ENCODE data around the gene TSC2. TPM values are rescaled to one million over a fixed set of nuclear protein-coding genes. Genes with fewer than 3 reads are reported as not detected.
"Not testable (repeated sequence)": the region's sequence is repeated elsewhere in the genome, so short reads cannot be mapped to it uniquely, and the experiment has no call there.

Gene TSC2
- total RNA-seq, 2 experiments from 2014 or later = 57.2 to 152 TPM

DNA sequence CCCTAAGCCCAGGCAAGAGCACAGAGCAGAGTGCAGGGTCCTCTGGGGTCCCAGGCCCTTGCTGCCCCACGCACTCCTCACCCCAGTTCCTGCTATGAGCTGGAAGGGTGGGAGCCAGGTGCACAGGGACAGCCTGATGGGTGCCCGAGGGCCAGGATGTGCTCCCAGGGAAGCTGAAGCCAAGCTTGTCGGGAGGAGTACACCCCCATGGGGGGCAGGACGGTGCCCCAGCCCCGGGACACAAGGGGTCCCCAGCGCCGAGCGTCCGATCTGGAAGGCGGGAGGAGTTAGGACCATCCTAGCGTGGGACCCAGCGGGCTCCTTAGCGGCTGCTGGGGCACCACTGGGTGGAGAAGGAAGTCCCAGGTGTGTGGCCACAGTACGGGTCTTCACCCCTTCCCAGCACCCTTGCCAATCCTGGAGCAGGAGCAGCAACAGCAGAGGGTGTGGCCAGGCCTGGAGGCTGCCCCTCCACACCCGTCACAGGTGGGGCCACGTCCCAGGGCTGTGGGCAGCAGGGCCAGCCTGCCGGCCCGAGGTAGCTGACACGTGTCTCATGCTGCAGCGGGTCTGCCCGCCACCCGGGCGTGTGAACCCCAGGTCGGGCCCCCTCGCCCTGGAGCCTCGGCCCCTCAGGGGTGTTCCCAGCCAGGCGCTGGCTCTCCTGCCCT, 76.1 kb downstream of the TSC2 start:
- CTCF ChIA-PET (ENCODE audit: unreplicated experiment); H3K4me1 ChIP-seq (ENCODE audit: insufficient read depth, low read length, poor library complexity, severe bottlenecking); BruUV-seq (replicated peaks); intact Hi-C loops (cut with micrococcal nuclease; ENCODE audit: unreplicated experiment); H3K36me3 ChIP-seq (ENCODE audit: insufficient read depth, low read length); H3K4me2 ChIP-seq (ENCODE audit: low read length); H3K79me2 ChIP-seq (ENCODE audit: insufficient read depth, low read depth, low read length); H3K9me3 ChIP-seq (ENCODE audit: low read length); H3K27ac ChIP-seq (ENCODE audit: low read depth, low read length, poor library complexity, severe bottlenecking); DNase-seq (ENCODE audit: low spot score); H3K4me3 ChIP-seq (ENCODE audit: low read depth, low read length, poor library complexity, severe bottlenecking); H2AFZ ChIP-seq (ENCODE audit: low read length); H3K9me2 ChIP-seq (ENCODE audit: insufficient read depth, low read length); POLR2A ChIA-PET; H4K20me1 ChIP-seq (ENCODE audit: insufficient read depth, low read length): not testable (repeated sequence)

DNA sequence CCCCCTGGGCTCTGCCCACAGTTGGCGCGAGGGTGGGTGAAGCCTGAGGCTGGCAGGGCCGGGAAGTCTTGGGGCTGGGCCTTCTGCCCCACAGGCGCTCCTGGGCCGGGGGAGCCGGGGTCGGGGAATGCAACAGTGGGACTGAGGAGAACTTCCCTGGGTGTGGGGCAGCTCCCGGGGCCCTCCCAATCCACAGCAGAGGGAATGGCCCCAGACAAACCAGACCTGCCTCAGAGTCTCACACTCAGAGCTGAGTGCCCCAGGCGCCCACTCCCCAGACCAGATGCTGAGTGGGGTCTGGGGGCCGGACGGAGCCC, 76.5 kb downstream of the TSC2 start:
- H3K27ac ChIP-seq (ENCODE audit: low read depth, low read length, poor library complexity, severe bottlenecking); BruUV-seq (replicated peaks); H3K9me2 ChIP-seq (ENCODE audit: insufficient read depth, low read length); H3K4me3 ChIP-seq (ENCODE audit: low read depth, low read length, poor library complexity, severe bottlenecking); intact Hi-C loops (cut with micrococcal nuclease; ENCODE audit: unreplicated experiment); H3K9me3 ChIP-seq (ENCODE audit: low read length); POLR2A ChIA-PET; H2AFZ ChIP-seq (ENCODE audit: low read length); DNase-seq (ENCODE audit: low spot score); H4K20me1 ChIP-seq (ENCODE audit: insufficient read depth, low read length); H3K79me2 ChIP-seq (ENCODE audit: insufficient read depth, low read depth, low read length); CTCF ChIA-PET (ENCODE audit: unreplicated experiment); H3K36me3 ChIP-seq (ENCODE audit: insufficient read depth, low read length); H3K4me2 ChIP-seq (ENCODE audit: low read length): not testable (repeated sequence)
- peaks cover 10% of the 10 kb centered on the region for H3K4me1 ChIP-seq (ENCODE audit: insufficient read depth, low read length, poor library complexity, severe bottlenecking)

DNA sequence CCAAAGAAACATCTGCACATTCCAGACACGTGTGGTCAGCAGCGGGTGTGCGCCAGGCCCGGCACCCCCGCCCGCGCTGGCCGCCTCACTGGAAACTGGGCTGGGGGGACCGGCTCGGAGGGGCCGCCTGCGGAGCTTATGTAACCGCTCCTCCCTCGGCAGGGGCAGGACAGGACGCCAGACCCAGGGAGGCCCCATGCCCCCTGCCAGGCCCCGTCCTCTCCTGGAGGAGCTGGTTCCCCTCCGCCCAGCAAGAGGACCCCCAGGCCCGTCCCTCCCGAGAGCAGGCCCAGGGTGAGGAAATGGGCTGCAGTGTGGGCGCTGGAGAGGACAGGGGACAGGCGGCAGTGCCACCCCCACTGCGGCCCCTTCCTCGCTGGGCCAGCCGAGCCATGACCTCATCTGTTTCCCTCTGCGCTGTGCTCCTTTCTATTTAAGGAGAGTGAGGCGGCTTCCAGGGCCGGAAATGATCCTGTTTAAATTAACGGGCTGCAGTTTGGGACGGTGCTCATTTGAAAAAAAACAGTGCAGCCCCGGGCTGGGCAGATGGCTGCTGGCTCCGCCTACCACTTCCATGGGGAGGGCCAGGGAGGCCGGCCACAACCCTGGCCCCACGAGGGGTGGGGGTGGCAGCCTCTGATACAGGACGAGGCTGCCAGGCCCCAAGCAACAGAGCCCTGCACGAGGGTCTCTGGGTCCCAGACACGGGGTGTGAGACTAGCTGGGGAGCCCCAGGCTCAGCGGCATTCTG, 77.1 kb downstream of the TSC2 start:
- H3K4me3 ChIP-seq (ENCODE audit: low read depth, low read length, poor library complexity, severe bottlenecking); CTCF ChIA-PET (ENCODE audit: unreplicated experiment); H2AFZ ChIP-seq (ENCODE audit: low read length); H3K27ac ChIP-seq (ENCODE audit: low read depth, low read length, poor library complexity, severe bottlenecking); H3K36me3 ChIP-seq (ENCODE audit: insufficient read depth, low read length); H4K20me1 ChIP-seq (ENCODE audit: insufficient read depth, low read length); H3K9me2 ChIP-seq (ENCODE audit: insufficient read depth, low read length); DNase-seq (ENCODE audit: low spot score); H3K9me3 ChIP-seq (ENCODE audit: low read length); intact Hi-C loops (cut with micrococcal nuclease; ENCODE audit: unreplicated experiment); H3K79me2 ChIP-seq (ENCODE audit: insufficient read depth, low read depth, low read length); POLR2A ChIA-PET; BruUV-seq (replicated peaks); H3K4me2 ChIP-seq (ENCODE audit: low read length): not testable (repeated sequence)
- H3K4me1 ChIP-seq (ENCODE audit: insufficient read depth, low read length, poor library complexity, severe bottlenecking) = peaks cover 12% of the 10 kb centered on the region

DNA sequence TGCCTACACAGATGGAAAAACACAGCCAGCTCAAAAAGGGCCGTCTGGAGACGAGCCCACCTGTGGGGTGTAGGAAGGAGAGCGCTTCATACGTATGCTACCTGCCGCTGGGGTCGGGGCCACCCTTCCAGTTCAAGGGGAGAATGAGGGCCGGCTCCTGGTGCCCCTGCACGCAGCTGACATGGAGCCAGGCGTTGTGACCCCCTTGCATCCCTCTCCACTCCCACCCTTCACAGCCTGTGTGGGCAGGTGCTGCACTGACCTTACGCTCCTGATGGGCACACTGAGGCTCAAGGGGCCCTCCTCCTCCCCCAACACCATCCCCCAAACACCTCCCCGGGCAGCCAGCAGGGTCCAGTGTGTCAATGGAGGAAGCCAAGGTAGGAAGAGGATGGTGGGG, 77.8 kb downstream of the TSC2 start:
- H3K36me3 ChIP-seq (ENCODE audit: insufficient read depth, low read length); H3K9me2 ChIP-seq (ENCODE audit: insufficient read depth, low read length); H3K4me2 ChIP-seq (ENCODE audit: low read length); DNase-seq (ENCODE audit: low spot score); CTCF ChIA-PET (ENCODE audit: unreplicated experiment); H3K9me3 ChIP-seq (ENCODE audit: low read length); intact Hi-C loops (cut with micrococcal nuclease; ENCODE audit: unreplicated experiment); POLR2A ChIA-PET; H3K79me2 ChIP-seq (ENCODE audit: insufficient read depth, low read depth, low read length); H3K27ac ChIP-seq (ENCODE audit: low read depth, low read length, poor library complexity, severe bottlenecking); H3K4me3 ChIP-seq (ENCODE audit: low read depth, low read length, poor library complexity, severe bottlenecking); H4K20me1 ChIP-seq (ENCODE audit: insufficient read depth, low read length); BruUV-seq (replicated peaks); H2AFZ ChIP-seq (ENCODE audit: low read length): not testable (repeated sequence)
- H3K4me1 ChIP-seq (ENCODE audit: insufficient read depth, low read length, poor library complexity, severe bottlenecking) = peaks cover 12% of the 10 kb centered on the region

DNA sequence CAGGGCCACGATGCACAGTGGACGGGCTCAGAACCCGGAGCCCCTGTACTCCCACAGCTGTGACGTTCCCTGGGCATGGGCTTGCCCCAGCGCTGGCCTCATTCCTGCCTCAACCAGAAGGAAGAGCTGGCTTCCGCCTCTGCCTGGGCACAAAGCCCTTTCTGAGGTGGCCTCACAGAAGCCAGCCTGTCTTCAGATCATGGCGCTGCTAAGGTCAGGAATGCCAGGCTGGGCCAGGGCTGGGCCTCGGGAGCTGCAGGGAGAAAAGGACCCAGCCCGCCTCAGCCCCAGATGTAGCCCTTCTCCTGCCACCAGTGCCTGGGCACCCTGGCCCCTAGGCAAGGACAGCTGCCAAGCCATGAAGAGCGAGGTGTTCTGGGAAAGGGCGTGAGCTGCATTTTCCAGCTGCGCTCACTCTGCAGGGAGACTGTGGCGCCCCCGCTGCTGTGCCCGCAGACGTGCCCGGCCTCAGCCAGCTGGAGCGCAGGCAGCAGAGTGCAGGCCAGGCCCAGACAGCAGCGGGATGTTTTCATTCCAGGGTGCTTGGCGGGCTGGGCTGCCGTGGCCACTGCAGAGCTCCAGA, 78.5 kb downstream of the TSC2 start:
- H2AFZ ChIP-seq (ENCODE audit: low read length); CTCF ChIA-PET (ENCODE audit: unreplicated experiment); H3K4me2 ChIP-seq (ENCODE audit: low read length); intact Hi-C loops (cut with micrococcal nuclease; ENCODE audit: unreplicated experiment); H3K36me3 ChIP-seq (ENCODE audit: insufficient read depth, low read length); H3K27ac ChIP-seq (ENCODE audit: low read depth, low read length, poor library complexity, severe bottlenecking); H3K9me2 ChIP-seq (ENCODE audit: insufficient read depth, low read length); POLR2A ChIA-PET; BruUV-seq (replicated peaks); DNase-seq (ENCODE audit: low spot score); H3K9me3 ChIP-seq (ENCODE audit: low read length); H4K20me1 ChIP-seq (ENCODE audit: insufficient read depth, low read length); H3K79me2 ChIP-seq (ENCODE audit: insufficient read depth, low read depth, low read length); H3K4me3 ChIP-seq (ENCODE audit: low read depth, low read length, poor library complexity, severe bottlenecking): not testable (repeated sequence)
- peaks cover 12% of the 10 kb centered on the region for H3K4me1 ChIP-seq (ENCODE audit: insufficient read depth, low read length, poor library complexity, severe bottlenecking)

DNA sequence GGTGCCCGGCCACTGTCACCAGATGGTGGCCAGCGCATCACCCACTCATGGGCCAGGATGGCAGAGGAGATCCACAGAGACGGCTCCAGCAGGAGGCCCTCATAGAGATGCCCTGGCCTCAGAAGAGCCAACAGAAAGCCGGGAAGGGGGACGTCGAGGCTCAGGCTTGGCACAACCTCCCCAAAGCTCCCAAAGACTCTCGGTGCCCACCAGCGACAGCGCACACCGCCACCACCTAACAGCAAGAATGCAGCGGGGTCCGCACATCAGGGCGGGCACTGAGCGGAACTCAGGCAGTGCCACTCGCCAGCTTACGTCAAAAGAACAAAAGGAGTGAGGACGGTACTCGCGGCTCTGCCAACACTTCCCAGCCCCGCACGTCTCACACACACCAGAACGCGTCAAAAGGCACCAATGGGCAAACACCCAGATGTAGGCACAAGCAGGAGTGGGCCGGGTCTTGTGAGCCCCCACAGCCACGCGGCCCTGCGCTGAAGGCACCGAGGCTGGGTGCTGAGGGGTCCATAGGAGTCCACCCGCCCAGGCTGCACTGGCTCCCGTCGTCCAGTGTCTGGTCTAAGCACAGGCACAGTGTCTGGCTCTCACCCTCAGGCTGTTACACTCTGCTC, 79.3 kb downstream of the TSC2 start:
- H3K79me2 ChIP-seq (ENCODE audit: insufficient read depth, low read depth, low read length); H3K27ac ChIP-seq (ENCODE audit: low read depth, low read length, poor library complexity, severe bottlenecking); H3K9me3 ChIP-seq (ENCODE audit: low read length); H4K20me1 ChIP-seq (ENCODE audit: insufficient read depth, low read length); H3K9me2 ChIP-seq (ENCODE audit: insufficient read depth, low read length); H3K36me3 ChIP-seq (ENCODE audit: insufficient read depth, low read length); intact Hi-C loops (cut with micrococcal nuclease; ENCODE audit: unreplicated experiment); POLR2A ChIA-PET; DNase-seq (ENCODE audit: low spot score); H3K4me3 ChIP-seq (ENCODE audit: low read depth, low read length, poor library complexity, severe bottlenecking); BruUV-seq (replicated peaks); H2AFZ ChIP-seq (ENCODE audit: low read length); H3K4me2 ChIP-seq (ENCODE audit: low read length); CTCF ChIA-PET (ENCODE audit: unreplicated experiment): not testable (repeated sequence)
- peaks cover 12% of the 10 kb centered on the region for H3K4me1 ChIP-seq (ENCODE audit: insufficient read depth, low read length, poor library complexity, severe bottlenecking)
